ENCODE results near the gene PTPRG.

DNA sequence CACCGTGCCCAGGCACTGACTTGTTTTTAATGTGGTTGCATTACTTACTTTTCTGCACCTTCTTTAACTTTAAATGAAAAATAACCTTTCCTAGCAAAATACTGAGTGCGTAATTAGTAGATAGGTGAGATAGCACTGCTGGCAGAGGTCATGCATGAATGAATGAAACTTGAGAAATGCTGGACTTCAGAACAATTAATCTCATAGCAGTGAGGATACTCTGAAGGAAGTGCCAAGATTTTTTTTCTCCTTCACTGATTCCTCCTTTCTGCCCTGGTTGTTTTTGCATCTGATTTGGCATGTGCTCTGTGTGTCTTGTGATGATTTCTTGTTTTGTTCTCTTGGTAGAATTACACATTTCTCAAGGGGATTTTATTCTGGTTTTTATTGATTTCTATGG lies 378.9 kb downstream of the PTPRG start:
- TF ChIP-seq EZH2 (IDR thresholded peaks at IDR 0.05; ENCODE audit: insufficient read depth, poor library complexity, severe bottlenecking): no peak
- TF ChIP-seq EZH2phosphoT487 (IDR thresholded peaks at IDR 0.05; ENCODE audit: insufficient read depth, low read depth): no peak

Measured in GM23248 (cell line).